A673 (cell line): ENCODE measurements around the gene DMBT1. TPM values are rescaled to one million over a fixed set of nuclear protein-coding genes. Genes with fewer than 3 reads are reported as not detected.
"Not testable (repeated sequence)": the region's sequence is repeated elsewhere in the genome, so short reads cannot be mapped to it uniquely, and the experiment has no call there.

Experiments
- BruUV-seq: library from RNA; stranded (reverse); fragments of 400-500 nt; replicated peaks from 2 replicates; lab custom pipeline; 2021; lab: Mats Ljungman, UMichigan
- CTCF ChIA-PET: fragments of 300-600 bp; sonication (Branson Sonifier 250); formaldehyde crosslinking; loops from one replicate; lab custom pipeline; 2022; ENCODE audit warnings: antibody characterized with exemption; lab: Charles Lee
- POLR2A ChIA-PET: fragments of 300-600 bp; sonication (Branson Sonifier 250); formaldehyde crosslinking; loops from one replicate; lab custom pipeline; 2022; ENCODE audit warnings: antibody characterized with exemption; ENCODE audit not compliant: low non-redundant PET; lab: Charles Lee
- DNase-seq: peaks from one replicate; pipeline ENCODE4 v3.0.0-alpha.2; 2015; ENCODE audit warnings: low spot score
- H3K27ac ChIP-seq: fragments of 200-600 bp; sonication (generic); 2 replicates; pipeline ENCODE4 v1.5.1; 2016; ENCODE audit warnings: mixed run types, low read depth, mild to moderate bottlenecking, mixed read lengths, antibody characterized with exemption, low read length; ENCODE audit not compliant: poor library complexity, severe bottlenecking
- H3K27me3 ChIP-seq: fragments of 200-600 bp; sonication (generic); replicated peaks from 2 replicates; pipeline ENCODE4 v1.6.1; 2017; ENCODE audit warnings: mixed run types, low read depth, mild to moderate bottlenecking, mixed read lengths, antibody characterized with exemption, low read length; ENCODE audit not compliant: insufficient read depth, poor library complexity
- H3K36me3 ChIP-seq: fragments of 200-600 bp; sonication (generic); 2 replicates; pipeline ENCODE4 v1.6.1; 2016; ENCODE audit warnings: mixed run types, mild to moderate bottlenecking, mixed read lengths, antibody characterized with exemption, low read length; ENCODE audit not compliant: insufficient read depth, poor library complexity, severe bottlenecking
- H3K4me1 ChIP-seq: fragments of 200-600 bp; sonication (generic); 2 replicates; pipeline ENCODE4 v1.6.1; 2017; ENCODE audit warnings: mixed run types, mild to moderate bottlenecking, mixed read lengths, antibody characterized with exemption, low read length; ENCODE audit not compliant: insufficient read depth, poor library complexity, severe bottlenecking
- H3K4me3 ChIP-seq: fragments of 200-600 bp; sonication (generic); 2 replicates; pipeline ENCODE4 v1.5.1; 2016; ENCODE audit warnings: low read depth, mixed run types, mild to moderate bottlenecking, mixed read lengths, low read length; ENCODE audit not compliant: poor library complexity, severe bottlenecking
- H3K9me3 ChIP-seq: fragments of 200-600 bp; sonication (generic); 2 replicates; pipeline ENCODE4 v1.6.1; 2016; ENCODE audit warnings: mixed run types, low read depth, mild to moderate bottlenecking, mixed read lengths, antibody characterized with exemption, low read length; ENCODE audit not compliant: poor library complexity, severe bottlenecking
- CTCF ChIP-seq: fragments of 300-800, 200-600 bp; sonication (generic); conservative IDR thresholded peaks from 2 replicates; pipeline ENCODE4 v1.5.1; 2017; ENCODE audit warnings: low read depth, mild to moderate bottlenecking, antibody characterized with exemption, low read length, moderate library complexity, mixed read lengths
- EZH2 ChIP-seq: fragments of 200-600 bp; sonication (generic); IDR thresholded peaks from 2 replicates; pipeline ENCODE4 v1.6.1; 2017; ENCODE audit warnings: borderline replicate concordance, low read depth, mild to moderate bottlenecking, mixed read lengths, antibody characterized with exemption, low read length; ENCODE audit not compliant: poor library complexity, severe bottlenecking
- intact Hi-C: fragments of 100-400 bp; cut with micrococcal nuclease; formaldehyde crosslinking; loops from one replicate; pipeline ENCODE4 v1.10.0; 2022; ENCODE audit not compliant: unreplicated experiment
- total RNA-seq: library from RNA; stranded (reverse); gene quantifications from 2 replicates; pipeline ENCODE4 v1.2.3, GENCODE V29; 2021

Gene DMBT1
- total RNA-seq, 1 experiment from 2014 or later: not detected

GRCh38 chr10:122592161-122592560 is 31.6 kb downstream of the DMBT1 start:
- no peaks in the 10 kb centered on the region for H3K4me1 ChIP-seq
- BruUV-seq: no TSS peak
- POLR2A ChIA-PET: no interaction called here
- no peak for DNase-seq
- TF ChIP-seq EZH2 (no peak), CTCF (no peak)
- no peak overlapping the region for H3K27ac ChIP-seq
- H3K27me3 ChIP-seq: no peaks in the 10 kb centered on the region
- H3K4me3 ChIP-seq: no peak overlapping the region
- no peaks in the 10 kb centered on the region for H3K36me3 ChIP-seq
- CTCF ChIA-PET: no interaction called here
- H3K9me3 ChIP-seq: no peaks in the 10 kb centered on the region
- intact Hi-C loops: no loop called here

GRCh38 chr10:122617476-122618270 is 57.1 kb downstream of the DMBT1 start:
- intact Hi-C loops: no loop called here
- Histone ChIP-seq H3K9me3 (no peaks in the 10 kb centered on the region), H3K27me3 (peaks cover 3% of the 10 kb centered on the region), H3K27ac (no peak overlapping the region), H3K36me3 (no peaks in the 10 kb centered on the region), H3K4me1 (no peaks in the 10 kb centered on the region), H3K4me3 (no peak overlapping the region)
- BruUV-seq: no TSS peak
- no peak for DNase-seq
- ChIA-PET POLR2A (no interaction called here), CTCF (interaction anchor here (0.6 kb wide), 1 partner anchor 123 kb away, joined by 3 read pairs; no protein-coding TSS in a partner anchor)
- TF ChIP-seq EZH2: no peak
- TF ChIP-seq CTCF: no peak

- Histone ChIP-seq H3K27me3 (peaks cover 3% of the 10 kb centered on the region), H3K36me3 (no peaks in the 10 kb centered on the region), H3K9me3 (no peaks in the 10 kb centered on the region), H3K27ac (no peak overlapping the region), H3K4me3 (no peak overlapping the region), H3K4me1 (no peaks in the 10 kb centered on the region)
- intact Hi-C loops: no loop called here
- CTCF ChIA-PET: interaction anchor here (0.6 kb wide), 1 partner anchor 124 kb away, joined by 3 read pairs; no protein-coding TSS in a partner anchor
- DNase-seq: no peak
- no TSS peak for BruUV-seq
- POLR2A ChIA-PET: no interaction called here
- no peak for TF ChIP-seq CTCF
- no peak for TF ChIP-seq EZH2
Measured at GRCh38 chr10:122618461-122619165, 58.1 kb downstream of the DMBT1 start.

- H3K27me3 ChIP-seq, H3K4me3 ChIP-seq, BruUV-seq, DNase-seq, H3K27ac ChIP-seq, CTCF ChIA-PET, POLR2A ChIA-PET, H3K9me3 ChIP-seq, H3K36me3 ChIP-seq, intact Hi-C loops, H3K4me1 ChIP-seq: not testable (repeated sequence)
Measured at GRCh38 chr10:122620961-122621360, 60.4 kb downstream of the DMBT1 start.
